Aortic smooth muscle cell (primary cell): ENCODE data around the gene DIO1. TPM values are rescaled to one million over a fixed set of nuclear protein-coding genes. Genes with fewer than 3 reads are reported as not detected.

Experiments used
- total RNA-seq: library from RNA; depleted of rRNA; stranded (reverse); fragments of >200 nt; gene quantifications from 2 replicates; pipeline ENCODE4 v1.2.3, GENCODE V29; 2014

Gene DIO1
- not detected in 2 replicates for total RNA-seq

GRCh38 chr1:53893999-53894636, at the start of gene DIO1:
DIO1 (plus strand) TSS chr1:53894187; CDS start chr1:53894211, 24 bp downstream.

GRCh38 chr1:53889304-53890298, 4.4 kb upstream of the DIO1 start, which contains the start of gene YIPF1:
YIPF1 (minus strand) TSS chr1:53889797; CDS start chr1:53888937, 860 bp downstream.

GRCh38 chr1:53945433-53946251, 51.7 kb downstream of the DIO1 start, which contains the start of gene IFT25:
IFT25 (minus strand) TSS chr1:53945699; CDS start chr1:53940082, 5,617 bp downstream.

GRCh38 chr1:53946252-53947171, 52.5 kb downstream of the DIO1 start, which contains the start of gene LRRC42:
LRRC42 (plus strand) TSS chr1:53946350; CDS start chr1:53952000, 5,650 bp downstream.

Other genes with a start within 250 kb of the DIO1 start
- gene GLIS1, start 155.0 kb upstream of the DIO1 start, total RNA-seq, result 0.81 and 1.1 TPM in 2 replicates
- gene NDC1, start 55.9 kb upstream of the DIO1 start, total RNA-seq, result 10.4 and 15.9 TPM in 2 replicates
- gene YIPF1, start 4.4 kb upstream of the DIO1 start, total RNA-seq, result 24.8 and 28.5 TPM in 2 replicates
- gene IFT25, start 51.5 kb downstream of the DIO1 start, total RNA-seq, result 25.8 and 26.3 TPM in 2 replicates
- gene LRRC42, start 52.2 kb downstream of the DIO1 start, total RNA-seq, result 17.3 and 21.1 TPM in 2 replicates
- gene LDLRAD1, start 124.0 kb downstream of the DIO1 start, total RNA-seq, result not detected in 2 replicates
- gene TMEM59, start 159.0 kb downstream of the DIO1 start, total RNA-seq, result 336 and 476 TPM in 2 replicates
- gene TCEANC2, start 159.4 kb downstream of the DIO1 start, total RNA-seq, result 3.2 and 3.7 TPM in 2 replicates